Central memory CD4-positive, alpha-beta T cell (primary cell): ENCODE results near the gene DHX30.
"Not testable (repeated sequence)": the region's sequence is repeated elsewhere in the genome, so short reads cannot be mapped to it uniquely, and the experiment has no call there.

Source experiments
- DNase-seq: peaks from one replicate; pipeline ENCODE4 v3.0.0; 2022

Gene DHX30

DNA sequence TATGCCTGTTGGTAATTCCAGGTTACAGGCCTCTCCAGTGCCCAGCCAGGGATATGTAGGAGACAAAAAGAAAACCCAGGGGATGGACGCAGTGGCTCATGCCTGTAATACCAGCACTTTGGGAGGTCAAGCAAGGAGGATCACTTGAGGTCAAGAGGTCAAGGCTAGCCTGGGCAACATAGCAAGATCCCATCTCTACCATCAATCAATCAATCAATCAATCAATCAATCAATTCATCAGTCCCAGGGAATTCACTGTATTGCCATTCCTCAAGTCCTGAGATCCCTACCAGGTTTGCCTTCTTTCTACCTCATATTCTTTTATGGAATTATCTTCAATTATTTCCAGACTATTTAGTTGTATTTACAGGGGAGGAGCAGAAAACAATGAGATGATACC, 82.2 kb downstream of the DHX30 start:
- DNase-seq: no peak

DNA sequence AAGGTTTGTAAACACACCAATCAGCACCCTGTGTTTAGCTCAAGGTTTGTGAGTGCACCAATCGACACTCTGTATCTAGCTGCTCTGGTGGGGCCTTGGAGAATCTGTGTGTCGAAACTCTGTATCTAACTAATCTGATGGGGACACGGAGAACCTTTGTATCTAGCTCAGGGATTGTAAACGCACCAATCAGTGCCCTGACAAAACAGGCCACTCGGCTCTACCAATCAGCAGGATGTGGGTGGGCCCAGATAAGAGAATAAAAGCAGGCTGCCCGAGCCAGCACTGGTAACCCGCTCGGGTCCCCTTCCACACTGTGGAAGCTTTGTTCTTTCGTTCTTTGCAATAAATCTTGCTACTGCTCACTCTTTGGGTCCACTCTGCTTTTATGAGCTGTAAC, 85.1 kb downstream of the DHX30 start:
- not testable (repeated sequence) for DNase-seq

DNA sequence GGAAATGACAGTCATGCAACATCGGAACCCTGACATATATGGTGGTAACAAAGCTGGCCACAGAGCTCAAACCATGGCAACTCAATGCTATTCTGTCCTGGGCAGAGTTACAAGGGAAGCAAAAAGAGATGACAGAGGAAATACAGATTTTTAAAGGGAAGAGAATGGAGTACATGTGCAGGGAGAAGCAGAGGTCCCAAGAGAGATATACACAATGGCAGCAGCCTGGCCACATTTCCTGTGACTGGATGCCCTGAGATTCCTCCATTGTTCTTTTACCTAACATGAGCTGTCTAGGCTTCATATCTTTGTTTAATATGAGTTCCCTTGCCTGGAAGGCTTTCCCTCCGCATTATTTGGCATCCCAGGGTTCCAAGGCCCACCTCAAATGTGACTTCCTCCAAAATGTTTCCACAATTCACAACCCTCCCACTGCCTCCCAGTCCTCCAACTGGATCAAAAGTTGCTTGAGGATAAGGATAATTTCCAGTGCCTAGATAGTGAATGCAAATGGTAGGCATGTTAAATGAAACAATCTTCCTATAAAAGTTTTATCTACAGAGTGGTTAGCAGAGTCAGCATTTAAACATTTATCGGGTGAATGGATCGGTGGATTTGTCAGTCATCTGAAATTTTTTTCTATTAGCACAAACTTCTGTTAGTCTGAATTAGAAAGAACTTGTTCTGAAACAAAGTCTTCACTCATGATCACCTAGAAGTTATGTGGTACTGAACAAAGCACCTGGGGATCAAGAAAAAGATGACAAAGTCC, 86.2 kb downstream of the DHX30 start:
- DNase-seq: no peak

DNA sequence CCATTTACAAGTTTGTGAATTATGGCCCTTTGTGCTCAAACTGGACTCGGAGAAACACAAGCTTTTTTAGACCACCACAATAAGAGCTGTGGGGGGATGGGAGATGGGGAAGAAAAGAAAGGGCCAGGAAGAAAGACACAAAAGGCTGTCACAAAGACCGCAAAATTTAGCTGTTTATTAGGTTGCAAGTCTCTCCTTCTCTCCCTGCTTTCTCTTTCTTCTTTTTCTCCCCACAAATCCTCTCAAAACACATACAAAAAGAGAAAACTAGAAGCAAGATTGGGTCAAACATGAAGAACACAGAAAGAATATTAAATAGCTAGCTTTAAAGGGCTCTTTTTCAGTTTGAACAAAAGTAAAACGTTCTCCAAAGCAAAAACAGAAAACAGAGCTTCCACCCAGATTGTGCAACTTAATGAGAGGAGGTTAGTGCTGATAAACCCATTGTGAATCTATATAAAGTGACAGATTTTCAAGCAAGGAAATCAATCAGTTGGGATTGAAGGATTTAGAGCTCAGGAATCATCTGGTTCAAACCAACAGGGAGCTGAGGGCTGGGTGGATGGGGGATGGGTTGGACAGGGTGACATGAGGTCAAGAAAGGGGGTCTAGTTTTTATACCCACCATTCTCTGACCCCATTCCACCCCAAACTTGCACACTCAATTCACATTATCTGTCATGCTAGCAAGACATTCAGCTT, 87.3 kb downstream of the DHX30 start:
- DNase-seq: no peak

DNA sequence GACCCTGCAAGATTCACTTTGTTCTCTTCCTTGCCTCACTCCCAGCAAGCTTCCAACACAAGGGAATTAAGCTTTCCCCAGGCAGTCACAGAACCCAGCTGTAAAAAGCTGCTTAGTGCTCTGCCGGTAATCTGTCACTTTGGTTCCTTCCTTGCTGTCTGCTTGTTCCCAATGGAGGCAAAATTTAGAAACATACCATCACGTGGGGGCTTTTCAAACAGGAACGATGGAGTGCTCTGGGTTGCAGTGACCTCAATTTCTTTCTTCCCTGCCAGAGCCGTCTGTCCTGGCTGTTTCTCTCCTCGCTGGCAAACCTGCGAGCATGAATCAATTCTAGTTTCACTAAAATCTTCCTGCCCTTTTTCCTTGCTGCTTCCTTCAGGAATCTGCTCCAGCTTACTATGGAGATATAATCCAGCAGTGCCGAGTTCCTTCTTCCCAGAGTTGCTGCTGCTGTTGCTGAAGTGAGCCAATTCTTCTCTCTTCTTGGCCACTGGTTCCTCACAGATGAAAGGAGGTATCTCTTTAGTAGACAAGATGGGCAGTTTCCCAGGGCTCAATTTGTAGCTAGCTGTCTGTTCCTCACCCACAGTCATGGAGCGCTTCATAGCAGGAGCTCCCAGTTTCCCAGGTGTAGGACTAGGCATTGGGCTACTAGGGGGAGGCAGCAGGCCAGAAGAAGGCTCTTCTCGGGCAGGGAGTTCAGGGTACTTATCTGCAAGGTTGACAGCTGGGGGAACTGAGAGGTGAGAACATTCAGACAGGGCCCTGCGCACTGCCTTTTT, 88.1 kb downstream of the DHX30 start:
- no peak for DNase-seq

DNA sequence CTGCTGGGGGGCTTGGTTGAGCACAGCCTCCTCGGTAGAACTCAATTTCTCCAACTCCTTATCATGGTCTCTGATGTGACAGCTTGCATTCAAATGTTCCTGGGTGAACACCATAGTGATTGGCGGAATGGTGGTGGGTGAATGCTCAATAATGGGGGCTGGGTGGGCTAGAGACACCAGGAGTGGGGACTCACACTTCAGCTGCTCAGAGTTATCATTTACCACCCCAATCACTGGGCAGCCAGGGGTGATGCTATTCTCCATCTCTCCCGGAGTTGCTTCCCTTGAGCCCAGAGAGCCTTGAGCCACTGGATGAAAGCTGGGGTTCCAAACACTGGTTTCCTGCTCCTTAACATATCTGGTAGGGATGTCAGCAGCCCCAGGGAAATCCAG, 88.7 kb downstream of the DHX30 start:
- DNase-seq: no peak

DNA sequence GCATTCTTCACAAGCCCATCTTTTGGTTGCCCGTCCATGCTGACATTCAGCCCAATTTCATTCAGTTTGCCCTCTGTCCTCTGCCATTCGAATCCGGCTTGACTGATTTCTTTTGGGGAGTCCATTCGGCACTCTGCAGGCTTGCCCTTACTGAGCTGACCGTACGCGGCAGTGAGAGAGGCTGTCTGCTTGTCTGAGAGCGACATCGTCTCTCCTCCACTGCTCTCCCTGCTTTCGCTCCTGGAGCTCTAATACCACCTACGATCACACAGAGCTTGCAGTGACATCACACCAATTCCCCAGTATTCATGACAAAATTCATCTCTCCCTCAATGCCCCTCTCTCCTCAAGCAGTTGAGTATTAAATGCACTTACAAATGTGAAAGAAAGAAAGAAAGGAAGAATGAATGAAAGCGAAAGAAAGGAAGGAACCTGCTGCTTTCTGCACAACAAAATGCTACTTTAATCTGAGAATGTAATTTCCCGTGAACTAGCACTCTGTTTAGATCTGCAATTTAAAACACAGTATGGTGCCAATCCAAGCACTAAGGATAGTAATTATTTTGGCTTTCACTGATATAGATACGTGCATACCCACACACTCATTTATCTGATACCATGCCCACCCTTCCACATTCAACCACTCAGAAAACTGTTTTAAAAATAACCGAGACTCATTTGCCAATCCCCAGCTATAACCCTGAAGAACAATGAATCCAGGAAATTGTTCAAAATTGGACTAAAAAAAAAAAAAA, 89.5 kb downstream of the DHX30 start:
- DNase-seq: no peak

DNA sequence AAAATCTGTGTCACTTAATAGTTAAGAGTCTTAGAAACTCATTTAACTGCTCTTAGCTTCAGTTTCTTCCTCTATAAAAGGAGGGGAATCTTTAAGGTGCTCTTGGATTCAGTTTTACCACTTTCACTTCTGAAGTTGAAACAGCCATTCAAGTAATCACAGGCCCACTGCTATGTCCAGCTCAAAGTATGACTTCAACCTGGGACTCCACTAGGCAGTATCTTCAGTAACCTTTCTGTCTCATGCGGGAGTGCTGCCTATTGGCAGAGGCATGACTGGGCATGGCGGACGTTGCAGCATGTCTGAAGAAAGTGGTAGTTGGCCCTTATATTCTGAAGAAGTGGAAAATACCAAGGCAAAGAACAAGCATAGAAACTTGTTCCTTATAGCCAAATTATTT, 92.3 kb downstream of the DHX30 start:
- no peak for DNase-seq

DNA sequence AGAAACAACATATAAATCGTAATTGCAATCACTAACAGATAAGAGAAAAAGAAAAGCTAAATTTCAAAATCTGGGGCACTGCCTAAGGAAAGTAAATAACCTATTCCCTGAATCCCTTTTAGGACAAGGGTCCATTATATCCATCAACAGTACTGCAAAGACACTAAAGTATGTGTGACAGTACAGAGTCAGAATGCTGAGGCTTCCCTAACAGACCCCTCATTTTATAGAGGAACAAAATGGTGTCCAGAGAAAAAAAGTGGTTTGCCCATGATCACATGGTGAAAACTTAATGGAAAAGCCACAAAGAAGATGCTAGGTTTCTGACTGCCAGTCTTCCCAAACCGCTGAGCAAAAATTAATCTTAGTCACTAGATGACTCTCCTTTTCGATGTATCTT, 93.8 kb downstream of the DHX30 start:
- no peak for DNase-seq

DNA sequence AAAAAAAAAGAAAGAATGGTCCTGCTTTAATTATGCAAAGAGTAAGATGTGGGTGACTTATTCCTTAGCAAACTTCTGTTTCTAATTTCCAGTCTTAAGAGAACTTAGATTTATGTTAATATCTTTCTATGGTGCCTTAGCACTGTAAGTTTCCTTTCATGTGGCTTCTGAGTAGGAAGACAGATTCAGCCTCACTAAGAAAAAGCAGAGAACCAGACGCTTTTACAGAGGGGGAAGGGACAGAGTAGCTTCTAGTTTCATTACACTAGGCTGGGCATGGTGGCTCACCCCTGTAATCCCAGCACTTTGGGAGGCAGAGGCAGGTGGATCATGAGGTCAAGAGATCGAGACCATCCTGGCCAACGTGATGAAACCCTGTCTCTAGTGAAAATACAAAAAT, 95.0 kb downstream of the DHX30 start:
- no peak for DNase-seq

DNA sequence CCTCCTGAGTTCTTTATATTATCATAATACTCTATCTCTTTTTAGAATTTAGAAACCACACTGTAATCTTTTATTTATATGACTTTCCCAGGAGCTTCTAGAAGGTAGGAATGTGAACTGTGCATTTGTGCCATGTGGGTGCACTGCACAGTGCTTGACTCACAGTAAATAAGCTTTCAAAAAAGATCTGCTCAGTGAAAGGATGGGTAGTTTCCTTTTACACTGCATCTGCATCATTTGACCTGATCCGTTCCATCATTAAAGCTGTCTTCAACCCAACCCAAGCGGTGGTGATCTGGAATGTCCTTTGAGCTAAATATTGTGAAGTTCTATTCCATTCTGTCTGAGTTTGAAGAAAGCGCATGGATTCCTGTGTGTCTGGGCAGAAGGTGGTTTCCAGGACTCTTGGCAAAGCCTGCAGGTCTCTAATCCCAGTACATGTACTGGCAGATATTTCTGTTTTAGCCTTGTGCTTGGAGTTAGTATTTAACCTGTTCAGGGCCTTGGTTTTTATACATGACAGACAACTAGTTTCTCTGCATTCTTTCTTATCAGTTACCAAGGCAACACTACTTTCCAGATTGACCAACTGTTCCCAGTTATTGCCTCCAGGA, 96.7 kb downstream of the DHX30 start:
- no peak for DNase-seq
